ENCODE measurements around the gene COL15A1.

Gene COL15A1

GRCh38 chr9:99030092-99030511, 86.4 kb downstream of the COL15A1 start:
- H3K4me3 ChIP-seq (ENCODE audit: low read length): no peak overlapping the region
- peak; percentile 37 for DNase-seq (ENCODE audit: low read depth)
- TF ChIP-seq, protein P1, sequence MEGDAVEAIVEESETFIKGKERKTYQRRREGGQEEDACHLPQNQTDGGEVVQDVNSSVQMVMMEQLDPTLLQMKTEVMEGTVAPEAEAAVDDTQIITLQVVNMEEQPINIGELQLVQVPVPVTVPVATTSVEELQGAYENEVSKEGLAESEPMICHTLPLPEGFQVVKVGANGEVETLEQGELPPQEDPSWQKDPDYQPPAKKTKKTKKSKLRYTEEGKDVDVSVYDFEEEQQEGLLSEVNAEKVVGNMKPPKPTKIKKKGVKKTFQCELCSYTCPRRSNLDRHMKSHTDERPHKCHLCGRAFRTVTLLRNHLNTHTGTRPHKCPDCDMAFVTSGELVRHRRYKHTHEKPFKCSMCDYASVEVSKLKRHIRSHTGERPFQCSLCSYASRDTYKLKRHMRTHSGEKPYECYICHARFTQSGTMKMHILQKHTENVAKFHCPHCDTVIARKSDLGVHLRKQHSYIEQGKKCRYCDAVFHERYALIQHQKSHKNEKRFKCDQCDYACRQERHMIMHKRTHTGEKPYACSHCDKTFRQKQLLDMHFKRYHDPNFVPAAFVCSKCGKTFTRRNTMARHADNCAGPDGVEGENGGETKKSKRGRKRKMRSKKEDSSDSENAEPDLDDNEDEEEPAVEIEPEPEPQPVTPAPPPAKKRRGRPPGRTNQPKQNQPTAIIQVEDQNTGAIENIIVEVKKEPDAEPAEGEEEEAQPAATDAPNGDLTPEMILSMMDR (conservative IDR thresholded peaks at IDR 0.05; ENCODE audit: low read depth, low read length): no peak

GRCh38 chr9:99030610-99031109, 87.0 kb downstream of the COL15A1 start:
- TF ChIP-seq, protein P1 (conservative IDR thresholded peaks at IDR 0.05; ENCODE audit: low read depth, low read length): no peak
- no peak for DNase-seq (ENCODE audit: low read depth)
- no peak overlapping the region for H3K4me3 ChIP-seq (ENCODE audit: low read length)

GRCh38 chr9:99031319-99031718, 87.6 kb downstream of the COL15A1 start:
- no peak for DNase-seq (ENCODE audit: low read depth)
- H3K4me3 ChIP-seq (ENCODE audit: low read length): no peak overlapping the region
- TF ChIP-seq, protein P1 (conservative IDR thresholded peaks at IDR 0.05; ENCODE audit: low read depth, low read length): no peak

GRCh38 chr9:99031994-99032393, 88.3 kb downstream of the COL15A1 start:
- no peak overlapping the region for H3K4me3 ChIP-seq (ENCODE audit: low read length)
- TF ChIP-seq, protein P1 (conservative IDR thresholded peaks at IDR 0.05; ENCODE audit: low read depth, low read length): no peak
- no peak for DNase-seq (ENCODE audit: low read depth)

DNA sequence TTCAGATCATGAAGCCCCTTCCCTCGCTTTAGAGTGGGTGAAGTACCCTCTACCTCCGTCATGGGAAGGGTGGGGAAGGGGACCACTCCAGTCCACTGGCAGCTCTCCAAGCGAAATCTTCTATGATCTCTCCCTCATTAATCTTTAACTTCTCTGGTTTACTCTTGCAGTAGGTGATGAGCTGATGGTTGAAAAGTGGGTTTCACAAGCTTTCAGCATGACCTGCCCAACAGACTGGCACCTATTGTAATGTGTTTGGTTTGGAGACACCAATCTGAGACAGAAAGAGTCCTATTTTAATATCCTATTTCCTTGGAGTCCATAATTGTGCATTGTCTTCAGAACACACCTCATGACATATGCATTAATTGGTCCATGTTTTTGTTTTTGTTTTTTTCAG, 90.4 kb downstream of the COL15A1 start:
- DNase-seq (ENCODE audit: low read depth): no peak
- TF ChIP-seq, protein P1 (conservative IDR thresholded peaks at IDR 0.05; ENCODE audit: low read depth, low read length): no peak

GRCh38 chr9:99035313-99035712, 91.6 kb downstream of the COL15A1 start:
- no peak overlapping the region for H3K4me3 ChIP-seq (ENCODE audit: low read length)
- TF ChIP-seq, protein P1 (conservative IDR thresholded peaks at IDR 0.05; ENCODE audit: low read depth, low read length): no peak
- no peak for DNase-seq (ENCODE audit: low read depth)

More for the DNA sequence above, 90.4 kb downstream of the COL15A1 start:
- no peak overlapping the region for H3K4me3 ChIP-seq (ENCODE audit: low read length)

GRCh38 chr9:99037769-99038483, 94.2 kb downstream of the COL15A1 start:
- no peak for DNase-seq (ENCODE audit: low read depth)

More at GRCh38 chr9:99037769-99038483, 94.2 kb downstream of the COL15A1 start:
- H3K4me3 ChIP-seq (ENCODE audit: low read length): no peak overlapping the region
- TF ChIP-seq, protein P1 (conservative IDR thresholded peaks at IDR 0.05; ENCODE audit: low read depth, low read length): no peak

Data from retinal pigment epithelial cell (primary cell).